Smooth muscle cell (in vitro differentiated cells): ENCODE data around the gene KCNK16. TPM values are rescaled to one million over a fixed set of nuclear protein-coding genes. Genes with fewer than 3 reads are reported as not detected.

ENCODE experiments used
- DNase-seq: peaks from one replicate; lab custom pipeline; 2025; ENCODE audit not compliant: unreplicated experiment; lab: John Stamatoyannopoulos, UW
- H2AFZ ChIP-seq: fragments of 200-600 bp; sonication (generic); 2 replicates; pipeline ENCODE4 v1.6.0; 2016; ENCODE audit warnings: antibody characterized with exemption, low read depth, mild to moderate bottlenecking
- H3F3A ChIP-seq: fragments of 200-600 bp; sonication (generic); 2 replicates; pipeline ENCODE4 v1.6.0; 2017; ENCODE audit warnings: antibody characterized with exemption, low read depth
- H3K27ac ChIP-seq: fragments of 200-600 bp; sonication (generic); 2 replicates; pipeline ENCODE4 v1.5.1; 2016; ENCODE audit warnings: low read depth, mild to moderate bottlenecking
- H3K27me3 ChIP-seq: fragments of 200-600 bp; sonication (generic); 2 replicates; pipeline ENCODE4 v1.6.1; 2016; ENCODE audit warnings: low read depth, mild to moderate bottlenecking
- H3K36me3 ChIP-seq: fragments of 200-600 bp; sonication (generic); 2 replicates; pipeline ENCODE4 v1.5.1; 2016; ENCODE audit warnings: low read depth
- H3K4me1 ChIP-seq: fragments of 200-600 bp; sonication (generic); 2 replicates; pipeline ENCODE4 v1.5.1; 2016; ENCODE audit warnings: low read depth
- H3K4me2 ChIP-seq: fragments of 200-600 bp; sonication (generic); 2 replicates; pipeline ENCODE4 v1.6.0; 2016; ENCODE audit warnings: mild to moderate bottlenecking
- H3K4me3 ChIP-seq: fragments of 200-600 bp; sonication (generic); 2 replicates; pipeline ENCODE4 v1.5.1; 2016; ENCODE audit warnings: mild to moderate bottlenecking
- H3K79me2 ChIP-seq: fragments of 200-600 bp; sonication (generic); 2 replicates; pipeline ENCODE4 v1.6.0; 2016; ENCODE audit warnings: low read depth, mild to moderate bottlenecking
- H3K9ac ChIP-seq: fragments of 200-600 bp; sonication (generic); 2 replicates; pipeline ENCODE4 v1.6.0; 2016; ENCODE audit warnings: low read depth
- H3K9me3 ChIP-seq: fragments of 200-600 bp; sonication (generic); replicated peaks from 2 replicates; pipeline ENCODE4 v1.5.1; 2016; ENCODE audit warnings: low read depth
- H4K20me1 ChIP-seq: fragments of 200-600 bp; sonication (generic); 2 replicates; pipeline ENCODE4 v1.6.0; 2016; ENCODE audit warnings: low read depth
- WGBS: methylation state at CpG from one replicate; pipeline ENCODE4 v1.1.7; 2016; ENCODE audit warnings: low lambda C conversion rate; 5-methylcytosine and 5-hydroxymethylcytosine counted together
- polyA plus RNA-seq: library from polyadenylated mRNA; unstranded; fragments of >200 nt; fragmentation: Nextera tagmentation; extraction: Ambion mirVana; gene quantifications from 2 replicates; pipeline ENCODE4 v1.2.1, GENCODE V29; 2016
- total RNA-seq: library from RNA; depleted of rRNA; stranded (reverse); fragments of >200 nt; gene quantifications from 2 replicates; pipeline ENCODE4 v1.2.3, GENCODE V29; 2014
- TF ChIP-seq, protein P1 (sequence below): fragments of 200-600 bp; sonication (generic); IDR thresholded peaks from 2 replicates; pipeline ENCODE4 v1.5.1; 2017; ENCODE audit warnings: borderline replicate concordance, mild to moderate bottlenecking, antibody characterized with exemption; ENCODE audit not compliant: insufficient read depth, poor library complexity, severe bottlenecking

Gene KCNK16
- total and polyA plus RNA-seq, 2 experiments from 2014 or later: not detected

DNA sequence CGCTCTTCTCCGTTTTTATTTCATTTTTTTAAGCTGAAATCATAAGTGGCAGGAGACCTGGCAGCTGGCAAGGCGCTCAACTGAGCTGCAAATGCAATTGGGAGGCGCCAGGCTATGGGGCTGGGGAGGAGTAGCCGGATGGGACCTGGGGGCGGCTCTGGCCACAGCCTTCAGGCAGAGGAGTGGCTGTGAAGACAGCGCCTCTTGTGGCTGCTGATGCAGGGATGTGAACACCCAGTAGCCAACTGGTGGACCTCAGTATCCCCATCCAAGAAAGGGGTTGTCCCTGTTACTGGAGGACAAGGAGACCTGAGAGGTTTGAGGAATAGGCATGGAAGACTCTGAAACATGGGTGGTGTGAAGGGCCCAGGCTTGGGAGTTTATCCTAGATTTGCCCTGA lies 20.9 kb downstream of the KCNK16 start:
- 32% methylated on average over 7 of the region's 7 CpGs for whole genome bisulfite sequencing
- Histone ChIP-seq H3K4me1 (no peaks in the 10 kb centered on the region), H3K4me3 (no peak overlapping the region), H3F3A (no peaks in the 10 kb centered on the region), H4K20me1 (no peaks in the 10 kb centered on the region), H3K36me3 (no peaks in the 10 kb centered on the region), H3K79me2 (no peaks in the 10 kb centered on the region), H2AFZ (no peak overlapping the region), H3K9me3 (no peaks in the 10 kb centered on the region), H3K9ac (no peak overlapping the region), H3K27ac (no peak overlapping the region), H3K4me2 (no peak overlapping the region), H3K27me3 (peaks cover 42% of the 10 kb centered on the region)
- DNase-seq: no peak
- TF ChIP-seq, protein P1, sequence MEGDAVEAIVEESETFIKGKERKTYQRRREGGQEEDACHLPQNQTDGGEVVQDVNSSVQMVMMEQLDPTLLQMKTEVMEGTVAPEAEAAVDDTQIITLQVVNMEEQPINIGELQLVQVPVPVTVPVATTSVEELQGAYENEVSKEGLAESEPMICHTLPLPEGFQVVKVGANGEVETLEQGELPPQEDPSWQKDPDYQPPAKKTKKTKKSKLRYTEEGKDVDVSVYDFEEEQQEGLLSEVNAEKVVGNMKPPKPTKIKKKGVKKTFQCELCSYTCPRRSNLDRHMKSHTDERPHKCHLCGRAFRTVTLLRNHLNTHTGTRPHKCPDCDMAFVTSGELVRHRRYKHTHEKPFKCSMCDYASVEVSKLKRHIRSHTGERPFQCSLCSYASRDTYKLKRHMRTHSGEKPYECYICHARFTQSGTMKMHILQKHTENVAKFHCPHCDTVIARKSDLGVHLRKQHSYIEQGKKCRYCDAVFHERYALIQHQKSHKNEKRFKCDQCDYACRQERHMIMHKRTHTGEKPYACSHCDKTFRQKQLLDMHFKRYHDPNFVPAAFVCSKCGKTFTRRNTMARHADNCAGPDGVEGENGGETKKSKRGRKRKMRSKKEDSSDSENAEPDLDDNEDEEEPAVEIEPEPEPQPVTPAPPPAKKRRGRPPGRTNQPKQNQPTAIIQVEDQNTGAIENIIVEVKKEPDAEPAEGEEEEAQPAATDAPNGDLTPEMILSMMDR: peak; percentile 31

DNA sequence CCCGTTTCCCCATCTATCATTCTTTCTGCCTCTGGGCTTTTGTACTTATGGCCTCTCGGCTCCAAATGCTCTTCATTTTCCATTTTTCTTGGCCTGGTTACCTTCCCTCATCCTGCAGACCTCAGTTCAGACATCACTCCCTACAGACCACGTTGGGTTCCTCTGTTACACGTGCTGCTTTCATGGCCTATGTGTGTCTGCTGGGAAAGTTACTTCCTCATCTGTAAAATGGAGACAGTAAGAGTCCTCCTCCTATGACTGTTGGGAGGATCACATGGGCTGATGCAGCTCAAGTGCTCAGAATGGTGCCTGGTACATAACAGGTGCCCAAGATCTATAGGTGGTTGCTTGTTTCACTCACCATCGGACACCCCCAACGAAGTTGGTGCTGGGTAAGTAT lies 21.8 kb downstream of the KCNK16 start:
- Histone ChIP-seq H3K9me3 (no peaks in the 10 kb centered on the region), H3K9ac (no peak overlapping the region), H3K79me2 (no peaks in the 10 kb centered on the region), H3K27ac (no peak overlapping the region), H3K27me3 (peaks cover 41% of the 10 kb centered on the region), H3K36me3 (no peaks in the 10 kb centered on the region), H4K20me1 (no peaks in the 10 kb centered on the region), H3K4me1 (no peaks in the 10 kb centered on the region), H2AFZ (no peak overlapping the region), H3F3A (no peaks in the 10 kb centered on the region), H3K4me3 (no peak overlapping the region), H3K4me2 (no peak overlapping the region)
- no peak for DNase-seq
- 88% methylated on average over 6 of the region's 6 CpGs for WGBS
- TF ChIP-seq, protein P1: no peak

DNA sequence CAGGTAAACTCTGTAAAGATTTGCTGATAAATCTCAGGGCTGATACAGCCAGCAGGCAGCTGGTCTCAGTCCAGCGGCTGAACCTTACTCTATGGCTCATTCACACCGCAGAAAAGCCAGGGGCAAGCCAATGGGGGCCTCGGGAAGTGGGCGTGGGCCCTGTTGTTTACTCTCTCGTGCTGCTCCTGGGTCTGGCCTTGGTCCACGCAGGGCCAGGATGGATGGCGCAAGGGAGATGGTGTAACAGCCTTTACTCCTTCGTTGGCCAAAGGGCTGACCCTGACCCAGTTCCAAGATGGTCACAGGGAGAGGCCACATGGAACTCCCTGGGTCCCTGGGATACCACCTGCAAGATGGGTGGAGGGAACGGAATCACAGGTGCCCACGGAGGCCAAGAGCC lies 24.4 kb downstream of the KCNK16 start:
- DNase-seq: no peak
- no peaks in the 10 kb centered on the region for H3K36me3 ChIP-seq
- no peaks in the 10 kb centered on the region for H4K20me1 ChIP-seq
- no peak overlapping the region for H3K4me3 ChIP-seq
- no peaks in the 10 kb centered on the region for H3K4me1 ChIP-seq
- H3K79me2 ChIP-seq: no peaks in the 10 kb centered on the region
- H2AFZ ChIP-seq: no peak overlapping the region
- H3K9ac ChIP-seq: no peak overlapping the region
- no peak overlapping the region for H3K27ac ChIP-seq
- H3K9me3 ChIP-seq: no peaks in the 10 kb centered on the region
- TF ChIP-seq, protein P1: no peak
- H3K4me2 ChIP-seq: no peak overlapping the region
- no peaks in the 10 kb centered on the region for H3F3A ChIP-seq
- WGBS: 85% methylated on average over 10 of the region's 10 CpGs
- H3K27me3 ChIP-seq: peaks cover 33% of the 10 kb centered on the region
